Cardiac muscle cell (in vitro differentiated cells and primary cell): ENCODE results near the gene HDAC4. TPM values are rescaled to one million over a fixed set of nuclear protein-coding genes. Genes with fewer than 3 reads are reported as not detected.

Experiments used
- DNase-seq, 2 donors: peaks; one replicate each; pipeline versions ENCODE4 v3.0.0 to v3.0.0-alpha.2; 2010 to 2017; ENCODE audit warnings: low read depth in 1 of 2, low spot score in 1 of 2
- H3K27ac ChIP-seq: fragments of 200-600 bp; sonication (generic); 2 replicates; pipeline ENCODE4 v1.5.1; 2016
- H3K27me3 ChIP-seq: fragments of 200-600 bp; sonication (generic); 2 replicates; pipeline ENCODE4 v1.6.0; 2016; ENCODE audit warnings: control low read depth
- H3K36me3 ChIP-seq: fragments of 200-600 bp; sonication (generic); 2 replicates; pipeline ENCODE4 v1.5.1; 2016; ENCODE audit warnings: control low read depth
- H3K4me1 ChIP-seq: fragments of 200-600 bp; sonication (generic); 2 replicates; pipeline ENCODE4 v1.8.1; 2017; ENCODE audit warnings: low read depth, mild to moderate bottlenecking, mixed run types
- H3K4me3 ChIP-seq: fragments of 200-600 bp; sonication (generic); 2 replicates; pipeline ENCODE4 v1.5.1; 2016; ENCODE audit warnings: mild to moderate bottlenecking
- H3K9me3 ChIP-seq: fragments of 200-600 bp; sonication (generic); 2 replicates; pipeline ENCODE4 v1.5.1; 2017; ENCODE audit warnings: low read depth, mild to moderate bottlenecking, control low read depth
- CTCF ChIP-seq: IDR thresholded peaks from 2 replicates; pipeline ENCODE4 v1.5.1; 2012; ENCODE audit warnings: low read depth, mild to moderate bottlenecking, low read length
- polyA plus RNA-seq: library from polyadenylated mRNA; unstranded; fragments of >200 nt; fragmentation: Nextera tagmentation; extraction: Ambion mirVana; gene quantifications from 2 replicates; pipeline ENCODE4 v1.2.1, GENCODE V29; 2016
- total RNA-seq: library from RNA; depleted of rRNA; stranded (reverse); fragments of >200 nt; gene quantifications from 2 replicates; pipeline ENCODE4 v1.2.3, GENCODE V29; 2016

Gene HDAC4
- total and polyA plus RNA-seq, 2 experiments from 2014 or later = 7.0 to 41.6 TPM

GRCh38 chr2:239105234-239105633 lies 295.6 kb downstream of the HDAC4 start:
- Histone ChIP-seq H3K9me3 (no peaks in the 10 kb centered on the region), H3K27me3 (no peaks in the 10 kb centered on the region), H3K27ac (no peak overlapping the region), H3K4me3 (no peak overlapping the region), H3K36me3 (no peaks in the 10 kb centered on the region), H3K4me1 (no peaks in the 10 kb centered on the region)
- no peak for TF ChIP-seq CTCF
- DNase-seq = no peak

- Histone ChIP-seq H3K9me3 (no peaks in the 10 kb centered on the region), H3K4me1 (no peaks in the 10 kb centered on the region), H3K36me3 (no peaks in the 10 kb centered on the region), H3K4me3 (no peak overlapping the region), H3K27ac (no peak overlapping the region), H3K27me3 (no peaks in the 10 kb centered on the region)
- no peak for DNase-seq
- no peak for TF ChIP-seq CTCF
Observed at GRCh38 chr2:239104800-239105199, 296.0 kb downstream of the HDAC4 start.

GRCh38 chr2:239103125-239104098 lies 297.4 kb downstream of the HDAC4 start:
- no peak for TF ChIP-seq CTCF

GRCh38 chr2:239102266-239102665 lies 298.6 kb downstream of the HDAC4 start:
- H3K4me1 ChIP-seq = no peaks in the 10 kb centered on the region
- H3K4me3 ChIP-seq = no peak overlapping the region
- H3K27me3 ChIP-seq = no peaks in the 10 kb centered on the region
- H3K27ac ChIP-seq = no peak overlapping the region
- H3K36me3 ChIP-seq = no peaks in the 10 kb centered on the region
- TF ChIP-seq CTCF = no peak
- H3K9me3 ChIP-seq = no peaks in the 10 kb centered on the region
- DNase-seq = no peak

More at GRCh38 chr2:239103125-239104098, 297.4 kb downstream of the HDAC4 start:
- Histone ChIP-seq H3K9me3 (no peaks in the 10 kb centered on the region), H3K4me1 (no peaks in the 10 kb centered on the region), H3K36me3 (no peaks in the 10 kb centered on the region), H3K27ac (no peak overlapping the region), H3K27me3 (no peaks in the 10 kb centered on the region), H3K4me3 (no peak overlapping the region)
- no peak for DNase-seq

- no peak overlapping the region for H3K4me3 ChIP-seq
- H3K27ac ChIP-seq = no peak overlapping the region
- no peak for TF ChIP-seq CTCF
- H3K9me3 ChIP-seq = no peaks in the 10 kb centered on the region
- DNase-seq = no peak
- H3K4me1 ChIP-seq = no peaks in the 10 kb centered on the region
- no peaks in the 10 kb centered on the region for H3K36me3 ChIP-seq
- H3K27me3 ChIP-seq = no peaks in the 10 kb centered on the region
Observed at GRCh38 chr2:239101807-239102206, 299.0 kb downstream of the HDAC4 start.
